ENCODE data around the gene CCR7. TPM values are rescaled to one million over a fixed set of nuclear protein-coding genes. Genes with fewer than 3 reads are reported as not detected.

CCR7 gene
- total RNA-seq, 2 experiments from 2014 or later: 297 to 302 TPM

DNA sequence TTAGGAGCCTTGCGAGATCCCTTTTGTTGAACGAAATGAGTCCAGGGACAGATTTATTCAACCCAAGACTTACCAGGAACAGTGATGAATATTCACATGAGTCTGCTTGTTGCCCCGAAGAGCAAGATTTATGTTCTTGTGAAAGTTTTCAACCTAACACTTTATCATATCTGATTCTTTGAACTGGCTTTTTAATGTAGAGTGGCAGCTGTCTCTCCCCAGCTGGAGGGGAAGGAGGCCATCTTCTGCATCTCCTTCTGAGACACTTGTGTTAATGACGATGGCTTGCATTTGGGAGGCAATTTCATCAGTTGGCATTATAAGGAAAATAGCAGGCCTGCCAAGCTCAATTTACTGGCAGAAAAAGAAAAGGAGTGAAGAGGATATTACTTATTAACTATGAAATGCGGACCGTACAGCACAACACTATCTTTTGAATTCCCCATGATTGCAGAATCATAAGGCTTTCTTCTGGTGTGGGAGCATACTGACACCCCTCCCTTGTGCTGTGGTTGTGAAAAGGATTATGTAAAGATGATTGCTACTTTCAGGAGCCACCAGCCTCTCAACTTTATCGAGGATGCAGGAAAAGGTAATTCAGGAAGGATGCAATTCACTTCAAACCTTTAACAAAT is 46.7 kb upstream of the CCR7 start:
- no peaks in the 10 kb centered on the region for H3K36me3 Mint-ChIP-seq (ENCODE audit: low read depth)
- peak; percentile 22 for DNase-seq

DNA sequence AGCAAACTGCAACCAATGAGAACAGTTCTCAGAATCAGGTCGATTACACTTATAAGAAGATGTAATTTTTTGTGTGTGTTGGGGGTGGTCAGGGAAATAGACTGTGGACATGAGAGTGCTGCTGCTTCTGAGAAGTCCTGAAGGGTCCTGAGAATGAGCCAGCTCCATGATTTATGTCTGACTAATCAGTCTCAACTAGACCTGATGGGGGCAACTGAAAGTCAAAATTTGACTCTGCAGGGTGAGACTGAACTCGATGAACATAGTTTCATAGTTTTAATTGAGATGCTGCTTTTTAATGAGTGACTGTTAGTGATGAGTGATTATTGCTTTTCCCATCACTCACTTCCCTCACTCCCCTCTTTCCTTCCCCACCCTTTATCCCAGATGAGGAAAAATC is 45.1 kb upstream of the CCR7 start:
- Mint-ChIP-seq H3K4me1 (ENCODE audit: low read depth) (peaks cover 94% of the 10 kb centered on the region), H3K4me3 (no peak overlapping the region), H3K9me3 (no peaks in the 10 kb centered on the region), H3K36me3 (ENCODE audit: low read depth) (no peaks in the 10 kb centered on the region), H3K27me3 (no peaks in the 10 kb centered on the region), H3K27ac (peak overlapping the region; percentile 81)
- peak; percentile 59 for DNase-seq
- ATAC-seq: peak; percentile 35
- ChIA-PET POLR2A (interaction anchor here (0.8 to 30.9 kb wide), 5 partner anchors 10 to 70 kb away, joined by 3 to 787 read pairs (median 6); partner anchors contain the start of gene CCR7), CTCF (interaction anchor here (0.8 to 13.7 kb wide), 4 partner anchors 9 to 47 kb away, joined by 3 to 336 read pairs (median 6); partner anchors contain the start of gene CCR7)
- intact Hi-C loops (cut with micrococcal nuclease): no loop called here
- TF ChIP-seq, protein P1, sequence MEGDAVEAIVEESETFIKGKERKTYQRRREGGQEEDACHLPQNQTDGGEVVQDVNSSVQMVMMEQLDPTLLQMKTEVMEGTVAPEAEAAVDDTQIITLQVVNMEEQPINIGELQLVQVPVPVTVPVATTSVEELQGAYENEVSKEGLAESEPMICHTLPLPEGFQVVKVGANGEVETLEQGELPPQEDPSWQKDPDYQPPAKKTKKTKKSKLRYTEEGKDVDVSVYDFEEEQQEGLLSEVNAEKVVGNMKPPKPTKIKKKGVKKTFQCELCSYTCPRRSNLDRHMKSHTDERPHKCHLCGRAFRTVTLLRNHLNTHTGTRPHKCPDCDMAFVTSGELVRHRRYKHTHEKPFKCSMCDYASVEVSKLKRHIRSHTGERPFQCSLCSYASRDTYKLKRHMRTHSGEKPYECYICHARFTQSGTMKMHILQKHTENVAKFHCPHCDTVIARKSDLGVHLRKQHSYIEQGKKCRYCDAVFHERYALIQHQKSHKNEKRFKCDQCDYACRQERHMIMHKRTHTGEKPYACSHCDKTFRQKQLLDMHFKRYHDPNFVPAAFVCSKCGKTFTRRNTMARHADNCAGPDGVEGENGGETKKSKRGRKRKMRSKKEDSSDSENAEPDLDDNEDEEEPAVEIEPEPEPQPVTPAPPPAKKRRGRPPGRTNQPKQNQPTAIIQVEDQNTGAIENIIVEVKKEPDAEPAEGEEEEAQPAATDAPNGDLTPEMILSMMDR (IDR thresholded peaks at IDR 0.05): no peak

More for the DNA sequence above, 46.7 kb upstream of the CCR7 start:
- Mint-ChIP-seq H3K27ac (peak overlapping the region; percentile 81), H3K27me3 (no peaks in the 10 kb centered on the region), H3K9me3 (no peaks in the 10 kb centered on the region), H3K4me3 (peak overlapping the region; percentile 9), H3K4me1 (ENCODE audit: low read depth) (peaks cover 95% of the 10 kb centered on the region)
- POLR2A ChIA-PET: interaction anchor here (1.0 to 30.9 kb wide), 6 partner anchors 8 to 72 kb away, joined by 3 to 787 read pairs (median 7); partner anchors contain the start of gene CCR7
- no peak for ATAC-seq
- intact Hi-C loops (cut with micrococcal nuclease): no loop called here
- CTCF ChIA-PET: interaction anchor here (1.3 to 13.7 kb wide), 6 partner anchors 8 to 49 kb away, joined by 3 to 336 read pairs (median 6); partner anchors contain the start of gene CCR7
- TF ChIP-seq, protein P1 (IDR thresholded peaks at IDR 0.05): no peak

DNA sequence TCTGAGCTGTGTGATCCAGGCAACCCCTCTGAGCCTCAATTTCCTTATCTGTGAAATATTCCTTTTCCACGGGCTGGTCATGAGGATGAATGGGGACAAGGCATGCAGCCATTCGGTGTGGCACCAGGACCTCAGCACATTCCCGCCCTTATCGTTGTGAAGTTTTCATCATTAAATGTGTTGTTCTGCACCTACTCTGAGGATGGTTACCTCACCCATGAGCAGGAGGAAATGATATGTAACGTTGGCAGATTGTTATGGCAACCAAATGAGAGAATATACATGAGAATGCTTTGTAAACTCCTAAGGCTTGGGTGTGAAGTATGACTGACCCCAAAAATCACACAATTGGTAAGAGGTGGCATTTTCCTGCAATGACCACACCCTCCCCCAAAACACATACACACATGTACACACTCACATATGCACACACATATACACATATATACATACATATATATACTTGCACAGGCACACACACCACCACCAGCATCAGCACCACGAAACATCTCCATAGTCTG is 42.8 kb upstream of the CCR7 start:
- TF ChIP-seq, protein P1 (IDR thresholded peaks at IDR 0.05): no peak
- ATAC-seq (peak; percentile 55), DNase-seq (peak; percentile 69)
- intact Hi-C loops (cut with micrococcal nuclease): no loop called here
- Mint-ChIP-seq H3K36me3 (ENCODE audit: low read depth) (no peaks in the 10 kb centered on the region), H3K27ac (peak overlapping the region; percentile 81), H3K4me1 (ENCODE audit: low read depth) (peaks cover 95% of the 10 kb centered on the region), H3K27me3 (no peaks in the 10 kb centered on the region), H3K4me3 (peak overlapping the region; percentile 26), H3K9me3 (no peaks in the 10 kb centered on the region)
- ChIA-PET CTCF (interaction anchor here (1.1 to 2.0 kb wide), 5 partner anchors 27 to 60 kb away, joined by 3 to 6 read pairs (median 3); no protein-coding TSS in a partner anchor), POLR2A (interaction anchor here (0.9 to 30.9 kb wide), 6 partner anchors 9 to 118 kb away, joined by 4 to 787 read pairs (median 5); partner anchors contain the start of gene CCR7)

DNA sequence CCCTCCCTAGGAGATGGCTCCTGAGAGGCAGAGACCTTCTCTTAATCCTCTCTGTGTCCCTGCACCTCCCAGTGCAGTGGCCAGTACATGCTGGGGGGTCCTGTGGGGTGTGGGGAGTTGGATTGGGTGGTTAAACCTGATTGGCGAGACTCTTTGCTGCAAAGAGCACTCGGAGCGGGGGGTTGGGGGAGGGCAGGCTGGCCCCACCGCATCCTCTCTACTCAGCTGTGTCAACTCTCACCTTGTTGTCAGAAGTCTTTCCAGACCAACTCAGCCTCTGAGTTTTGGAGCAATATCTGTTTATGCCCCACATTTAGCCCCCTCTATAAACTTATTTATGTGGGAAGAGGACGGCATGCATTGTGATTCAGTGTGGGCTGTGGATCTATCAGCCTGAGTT is 42.4 kb upstream of the CCR7 start:
- TF ChIP-seq, protein P1 (IDR thresholded peaks at IDR 0.05): no peak
- intact Hi-C loops (cut with micrococcal nuclease): no loop called here
- H3K4me1 Mint-ChIP-seq (ENCODE audit: low read depth): peaks cover 95% of the 10 kb centered on the region
- CTCF ChIA-PET: interaction anchor here (1.1 to 2.0 kb wide), 6 partner anchors 26 to 59 kb away, joined by 3 to 6 read pairs (median 3); no protein-coding TSS in a partner anchor
- H3K27me3 Mint-ChIP-seq: no peaks in the 10 kb centered on the region
- H3K9me3 Mint-ChIP-seq: no peaks in the 10 kb centered on the region
- POLR2A ChIA-PET: interaction anchor here (0.6 to 30.9 kb wide), 7 partner anchors 9 to 117 kb away, joined by 3 to 787 read pairs (median 5); partner anchors contain the start of gene CCR7
- ATAC-seq: peak; percentile 22
- DNase-seq: peak; percentile 69
- peak overlapping the region; percentile 81 for H3K27ac Mint-ChIP-seq
- H3K4me3 Mint-ChIP-seq: peak overlapping the region; percentile 26
- peaks cover 1% of the 10 kb centered on the region for H3K36me3 Mint-ChIP-seq (ENCODE audit: low read depth)
